Ascending aorta (tissue), 2 donors: ENCODE measurements around the gene KCNAB1. TPM values are rescaled to one million over a fixed set of nuclear protein-coding genes. Genes with fewer than 3 reads are reported as not detected.

Experiments
- DNase-seq, 2 donors: peaks; one replicate each; pipeline ENCODE4 v3.0.0-alpha.2; 2019; ENCODE audit warnings: low spot score in 2 of 2
- H3K27ac ChIP-seq, 2 donors: fragments of 200-600 bp; sonication (generic); one replicate each; pipeline ENCODE4 v1.5.1; 2016 to 2017; ENCODE audit warnings: mild to moderate bottlenecking in 1 of 2
- H3K27me3 ChIP-seq: fragments of 200-600 bp; sonication (generic); one replicate; pipeline ENCODE4 v1.5.1; 2017
- H3K36me3 ChIP-seq, 2 donors: fragments of 200-600 bp; sonication (generic); one replicate each; pipeline ENCODE4 v1.5.1; 2016
- H3K4me1 ChIP-seq, 2 donors: fragments of 200-600 bp; sonication (generic); one replicate each; pipeline ENCODE4 v1.5.1; 2016 to 2017; ENCODE audit warnings: mild to moderate bottlenecking in 1 of 2
- H3K4me3 ChIP-seq, 2 donors: fragments of 200-600 bp; sonication (generic); one replicate each; pipeline ENCODE4 v1.5.1; 2016 to 2017; ENCODE audit warnings: mild to moderate bottlenecking in 1 of 2
- H3K9me3 ChIP-seq, 2 donors: fragments of 200-600 bp; sonication (generic); one replicate each; pipeline ENCODE4 v1.5.1; 2016
- CTCF ChIP-seq, 3 experiments: fragments of 200-600 bp in 2 of 3; fragments of 450-650 bp in 1 of 3; sonication (generic) in 2 of 3; IDR thresholded peaks; one replicate each; pipeline ENCODE4 v1.5.1; 2016 to 2019; ENCODE audit warnings: antibody characterized with exemption in 3 of 3, mild to moderate bottlenecking in 1 of 3, moderate library complexity in 1 of 3
- intact Hi-C: fragments of 100-400 bp; cut with DNase I; formaldehyde crosslinking; loops from one replicate; pipeline ENCODE4 v1.15.1; 2023
- total RNA-seq: library from RNA; depleted of rRNA; stranded (reverse); fragments of >200 nt; gene quantifications from one replicate; pipeline ENCODE4 v1.1.0, GENCODE V29; 2016

Gene KCNAB1
- total RNA-seq, 1 donor from 2014 or later: 15.1 TPM

DNA sequence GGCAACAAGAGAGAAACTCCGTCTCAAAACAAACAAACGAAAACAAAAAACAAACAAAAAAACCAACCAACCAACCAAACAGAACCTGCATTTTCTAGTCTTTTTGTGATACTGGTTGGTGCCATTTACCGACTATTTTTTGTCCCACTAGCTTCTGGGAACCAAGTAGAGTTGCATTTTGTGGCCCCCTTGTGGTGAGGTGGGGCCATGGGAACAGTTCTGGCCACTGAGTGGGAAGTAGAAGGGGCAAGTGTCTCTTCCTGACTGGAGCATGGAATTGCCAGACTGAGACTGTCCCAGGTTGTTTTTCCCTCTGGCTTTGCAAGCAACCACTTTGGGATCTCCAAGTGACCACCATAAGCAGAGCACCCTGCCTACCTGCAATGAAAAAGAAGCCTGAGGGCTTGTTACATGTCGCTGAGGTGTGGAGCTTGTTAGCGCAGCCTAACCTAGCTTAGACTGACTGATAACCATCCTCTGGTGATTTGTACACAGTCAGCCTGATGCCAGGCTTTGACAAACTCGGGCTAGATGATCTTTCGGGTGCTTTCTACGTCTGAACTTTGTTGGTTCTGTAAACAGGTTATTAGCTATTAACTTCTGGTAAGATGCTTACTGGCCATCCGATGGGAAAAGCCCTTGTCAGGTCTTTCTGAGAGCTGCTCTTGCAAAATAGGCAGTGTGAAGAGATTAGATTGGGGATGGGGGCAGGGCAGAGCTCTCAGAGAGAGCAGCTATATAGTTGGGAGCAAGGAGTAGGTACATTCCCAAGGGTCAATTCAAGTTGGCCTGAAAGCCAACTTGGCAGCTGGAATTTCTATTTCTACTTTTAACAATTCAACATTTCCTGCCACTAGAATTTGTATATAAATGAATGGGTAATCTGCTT lies 262.3 kb downstream of the KCNAB1 start:
- intact Hi-C loops: no loop called here
- Histone ChIP-seq H3K9me3 (no peaks in the 10 kb centered on the region), H3K4me1 (peaks cover 0 to 24% of the 10 kb centered on the region in 2 donors), H3K36me3 (no peaks in the 10 kb centered on the region), H3K27me3 (no peaks in the 10 kb centered on the region), H3K4me3 (no peak overlapping the region), H3K27ac (peak overlapping the region; percentile 68 to 69)
- TF ChIP-seq CTCF (IDR thresholded peaks at IDR 0.05): peak in 1 of 3 experiments; percentile 25
- DNase-seq: no peak

- Histone ChIP-seq H3K4me3 (no peak overlapping the region), H3K27ac (peak overlapping the region; percentile 68 to 69), H3K27me3 (no peaks in the 10 kb centered on the region), H3K9me3 (no peaks in the 10 kb centered on the region), H3K4me1 (peaks cover 0 to 27% of the 10 kb centered on the region in 2 donors), H3K36me3 (no peaks in the 10 kb centered on the region)
- intact Hi-C loops: no loop called here
- DNase-seq: no peak
- no peak for TF ChIP-seq CTCF (IDR thresholded peaks at IDR 0.05)
Observed at GRCh38 chr3:156383441-156384025, 263.2 kb downstream of the KCNAB1 start.

DNA sequence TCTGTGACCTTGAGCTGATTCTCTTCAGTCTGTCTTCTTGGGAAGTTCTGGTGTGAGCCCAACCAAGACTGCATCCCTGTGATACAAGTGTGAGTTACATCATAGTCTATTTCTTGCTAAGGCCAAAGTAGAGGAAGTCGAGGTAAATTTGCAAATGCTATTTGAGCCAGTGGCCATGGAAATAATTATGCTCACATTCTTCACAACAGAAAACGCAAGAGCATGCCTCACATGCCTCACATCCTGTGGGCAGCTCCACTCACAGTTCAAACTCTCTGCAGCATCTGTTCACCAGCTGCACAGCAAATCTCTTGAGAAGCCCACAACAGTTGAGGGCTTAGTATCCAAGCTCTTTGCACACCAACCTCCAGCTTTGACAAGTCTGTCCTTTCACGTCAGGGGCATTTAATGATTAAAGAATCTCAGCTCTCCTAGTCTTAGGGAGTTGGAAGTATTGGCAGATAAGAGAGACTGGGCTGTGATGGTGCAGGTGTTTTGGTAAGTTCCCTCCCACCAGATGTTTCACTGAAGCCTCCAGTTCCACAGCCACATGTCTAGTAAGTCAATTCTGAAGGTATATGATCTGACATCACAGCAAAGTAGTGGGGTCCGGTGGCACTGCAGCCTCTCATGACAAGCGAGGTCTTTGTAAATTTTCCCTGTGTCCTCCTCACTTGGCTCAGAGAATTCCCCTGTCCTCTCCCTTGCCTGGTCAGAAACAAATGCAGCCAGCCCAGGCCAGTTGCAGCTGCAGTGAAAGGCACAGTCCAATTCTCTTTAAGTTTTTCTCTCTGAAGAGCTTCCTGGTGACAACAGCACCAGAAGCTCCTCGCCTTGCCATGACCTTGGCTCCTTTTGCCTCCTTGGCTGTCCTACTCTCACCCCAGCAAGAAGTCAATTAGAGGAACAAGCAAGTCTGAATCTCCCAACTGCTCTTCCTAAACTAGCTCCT lies 268.4 kb downstream of the KCNAB1 start:
- Histone ChIP-seq H3K36me3 (no peaks in the 10 kb centered on the region), H3K27me3 (no peaks in the 10 kb centered on the region), H3K4me1 (peaks cover 0 to 18% of the 10 kb centered on the region in 2 donors), H3K4me3 (no peak overlapping the region), H3K9me3 (no peaks in the 10 kb centered on the region), H3K27ac (peak overlapping the region; percentile 23 to 53)
- no peak for TF ChIP-seq CTCF (IDR thresholded peaks at IDR 0.05)
- intact Hi-C loops: no loop called here
- DNase-seq: no peak

DNA sequence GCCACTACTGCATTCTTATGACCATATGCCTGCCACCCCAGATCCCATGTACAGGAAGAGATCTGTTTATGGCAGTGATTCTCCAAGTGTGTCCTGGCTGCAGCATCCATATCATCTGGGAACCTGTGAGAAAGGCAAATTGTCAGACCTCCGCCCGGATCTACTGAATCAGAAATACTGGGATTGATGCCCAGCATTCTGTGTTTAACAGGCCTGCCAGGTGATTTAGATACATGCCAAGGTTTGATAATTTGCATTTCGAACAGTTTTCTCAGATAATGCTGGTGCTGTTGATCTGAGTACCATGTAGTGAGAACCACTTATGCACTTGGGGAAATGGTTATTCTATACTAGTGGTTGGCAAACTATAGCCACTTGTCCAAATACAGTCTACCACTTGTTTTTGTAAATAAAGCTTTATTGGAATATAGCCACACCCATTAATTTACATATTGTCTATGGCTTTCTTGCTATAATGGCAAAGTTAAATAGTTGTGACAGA lies 269.1 kb downstream of the KCNAB1 start:
- Histone ChIP-seq H3K4me1 (peaks cover 0 to 11% of the 10 kb centered on the region in 2 donors), H3K36me3 (no peaks in the 10 kb centered on the region), H3K9me3 (no peaks in the 10 kb centered on the region), H3K4me3 (no peak overlapping the region), H3K27me3 (no peaks in the 10 kb centered on the region), H3K27ac (peak overlapping the region in 1 of 2 donors; percentile 53)
- intact Hi-C loops: no loop called here
- DNase-seq: no peak
- no peak for TF ChIP-seq CTCF (IDR thresholded peaks at IDR 0.05)

GRCh38 chr3:156390846-156391245 lies 270.5 kb downstream of the KCNAB1 start:
- Histone ChIP-seq H3K9me3 (no peaks in the 10 kb centered on the region), H3K4me1 (peaks cover 0 to 10% of the 10 kb centered on the region in 2 donors), H3K4me3 (no peak overlapping the region), H3K27me3 (no peaks in the 10 kb centered on the region), H3K36me3 (no peaks in the 10 kb centered on the region), H3K27ac (peak overlapping the region in 1 of 2 donors; percentile 28)
- TF ChIP-seq CTCF (IDR thresholded peaks at IDR 0.05): no peak
- DNase-seq: no peak
- intact Hi-C loops: no loop called here
